ENCODE results near the gene ESYT1. TPM values are rescaled to one million over a fixed set of nuclear protein-coding genes. Genes with fewer than 3 reads are reported as not detected.

Gene ESYT1
- total and polyA plus RNA-seq, 9 of the 15 experiments (the other 6 are each of a cell fraction or from before 2014, with no cell fraction given): 132 to 420 (median 164) TPM

- TF ChIP-seq FOXM1 (IDR thresholded peaks at IDR 0.05; ENCODE audit: low read depth) (no peak), FOXM1 (CRISPR knock-in tag; IDR thresholded peaks at IDR 0.05; ENCODE audit: low read depth) (no peak), ARHGAP35 (IDR thresholded peaks at IDR 0.05; ENCODE audit: partially characterized antibody) (no peak), XRCC5 (IDR thresholded peaks at IDR 0.05; ENCODE audit: low read depth, low read length) (peak; percentile 65; the same call in 1 of the 2 replicates), SMARCA4 (IDR thresholded peaks at IDR 0.05) (no peak), SMARCE1 (IDR thresholded peaks at IDR 0.05) (peak; percentile 20; the same call in 1 of the 2 replicates), ZNF445 (CRISPR knock-in tag; IDR thresholded peaks at IDR 0.05; ENCODE audit: low read depth) (no peak), GABPB2 (CRISPR knock-in tag; conservative IDR thresholded peaks at IDR 0.05) (no peak), THRA (IDR thresholded peaks at IDR 0.05) (no peak), DPF2 (IDR thresholded peaks at IDR 0.05) (no peak), POLR2A (conservative IDR thresholded peaks at IDR 0.05) (peak; percentile 60; the same call in 1 of the 2 replicates), ZNF324 (CRISPR knock-in tag; IDR thresholded peaks at IDR 0.05) (no peak), LARP7 (IDR thresholded peaks at IDR 0.05) (no peak), REST (IDR thresholded peaks at IDR 0.05; ENCODE audit: borderline replicate concordance) (peak; percentile 51), REST (CRISPR knock-in tag; IDR thresholded peaks at IDR 0.05; ENCODE audit: low read depth) (no peak), HNRNPH1 (optimal IDR thresholded peaks at IDR 0.05; ENCODE audit: low read depth, low read length) (no peak), GABPB1 (CRISPR knock-in tag; IDR thresholded peaks at IDR 0.05) (0 out of 2 replicates have a peak, but pooled peaks have one; percentile 42), MLX (CRISPR knock-in tag; conservative IDR thresholded peaks at IDR 0.05) (no peak), SRSF9 (IDR thresholded peaks at IDR 0.05; ENCODE audit: borderline replicate concordance, low read depth, low read length) (no peak), RUNX1 (IDR thresholded peaks at IDR 0.05; ENCODE audit: low read depth) (no peak)
Measured at GRCh38 chr12:56157201-56158028, 29.3 kb downstream of the ESYT1 start (continued).

Data from K562 (cell line).